Caco-2 (cell line): ENCODE measurements around the gene PDE1C. TPM values are rescaled to one million over a fixed set of nuclear protein-coding genes. Genes with fewer than 3 reads are reported as not detected.

ENCODE experiments used
- BruUV-seq: library from RNA; stranded (reverse); fragments of 400-500 nt; replicated peaks from 2 replicates; lab custom pipeline; 2021; lab: Mats Ljungman, UMichigan
- CTCF ChIA-PET: fragments of 300-600 bp; sonication (Branson Sonifier 250); formaldehyde crosslinking; loops from one replicate; lab custom pipeline; 2022; ENCODE audit warnings: antibody characterized with exemption; lab: Charles Lee
- POLR2A ChIA-PET: fragments of 300-600 bp; sonication (Branson Sonifier 250); formaldehyde crosslinking; loops from one replicate; lab custom pipeline; 2022; ENCODE audit warnings: antibody characterized with exemption; lab: Charles Lee
- DNase-seq, 2 experiments: peaks; one replicate each; pipeline versions ENCODE4 v3.0.0 to v3.0.0-alpha.2; 2020 to 2022
- H3K27me3 ChIP-seq: replicated peaks from 2 replicates; pipeline ENCODE4 v1.6.0; 2011; ENCODE audit warnings: low read length; ENCODE audit not compliant: control insufficient read depth, insufficient read depth
- H3K36me3 ChIP-seq: 2 replicates; pipeline ENCODE4 v1.5.1; 2011; ENCODE audit warnings: low read length; ENCODE audit not compliant: control insufficient read depth, insufficient read depth
- H3K4me1 ChIP-seq: fragments of 250-450 bp; sonication (Bioruptor Pico); 2 replicates; pipeline ENCODE4 v1.5.1; 2020; ENCODE audit warnings: mild to moderate bottlenecking
- H3K4me3 ChIP-seq: 2 replicates; pipeline ENCODE4 v1.5.1; 2011; ENCODE audit warnings: low read depth, mild to moderate bottlenecking, control low read depth, low read length
- H3K9me3 ChIP-seq: fragments of 250-450 bp; sonication (Bioruptor Pico); 2 replicates; pipeline ENCODE4 v1.5.1; 2020; ENCODE audit warnings: mild to moderate bottlenecking, moderate library complexity
- H3K27ac Mint-ChIP-seq: one replicate; pipeline ENCODE4 v1.8.0; 2022; ENCODE audit warnings: mixed read lengths; ENCODE audit not compliant: unreplicated experiment
- H3K27me3 Mint-ChIP-seq: one replicate; pipeline ENCODE4 v1.8.0; 2022; ENCODE audit warnings: mixed read lengths; ENCODE audit not compliant: insufficient read depth, unreplicated experiment
- H3K36me3 Mint-ChIP-seq: one replicate; pipeline ENCODE4 v1.8.0; 2022; ENCODE audit warnings: mild to moderate bottlenecking, mixed read lengths; ENCODE audit not compliant: insufficient read depth, unreplicated experiment
- H3K4me1 Mint-ChIP-seq: one replicate; pipeline ENCODE4 v1.8.0; 2022; ENCODE audit warnings: low read depth, mixed read lengths; ENCODE audit not compliant: unreplicated experiment
- H3K4me3 Mint-ChIP-seq: one replicate; pipeline ENCODE4 v1.8.0; 2022; ENCODE audit warnings: mild to moderate bottlenecking, moderate library complexity, mixed read lengths; ENCODE audit not compliant: unreplicated experiment
- H3K9me3 Mint-ChIP-seq: one replicate; pipeline ENCODE4 v1.8.0; 2022; ENCODE audit warnings: mixed read lengths; ENCODE audit not compliant: unreplicated experiment
- CTCF ChIP-seq, 2 experiments: fragments of 200-600 bp in 1 of 2; IDR thresholded peaks; 1 replicate in 1 of 2; 2 replicates in 1 of 2; pipeline versions ENCODE4 v1.5.1 to v1.8.0; 2011 to 2022; ENCODE audit warnings: antibody characterized with exemption in 1 of 2, control low read depth in 1 of 2, inconsistent platforms in 1 of 2, low read depth in 1 of 2, low read length in 1 of 2, mild to moderate bottlenecking in 1 of 2, moderate library complexity in 1 of 2; ENCODE audit not compliant: insufficient read depth in 1 of 2, severe bottlenecking in 1 of 2, unreplicated experiment in 1 of 2
- intact Hi-C: fragments of 100-400 bp; cut with micrococcal nuclease; formaldehyde crosslinking; loops from one replicate; pipeline ENCODE4 v1.10.0; 2022; ENCODE audit not compliant: unreplicated experiment
- total RNA-seq: library from RNA; stranded (reverse); gene quantifications from 2 replicates; pipeline ENCODE4 v1.2.3, GENCODE V29; 2022

PDE1C gene
- total RNA-seq, 1 experiment from 2014 or later: not detected

DNA sequence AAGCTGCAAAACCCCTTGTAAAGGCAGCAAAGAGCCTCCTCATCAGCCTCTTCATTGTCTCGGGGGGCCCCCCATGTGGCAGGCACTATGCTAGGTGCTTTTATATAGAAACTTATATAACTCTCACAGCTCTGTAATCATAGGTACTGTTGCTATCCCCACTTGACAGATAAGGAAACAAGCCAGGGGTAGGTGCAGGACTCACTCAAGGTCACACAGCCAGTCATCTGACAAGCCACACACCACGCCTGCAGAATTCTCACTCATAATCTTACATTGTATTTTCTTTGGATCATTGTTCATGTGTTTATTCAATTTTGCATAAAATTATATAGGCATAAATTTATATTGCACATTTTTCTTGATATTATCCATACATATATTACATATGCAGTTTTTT lies 217.7 kb downstream of the PDE1C start:
- H3K27me3 Mint-ChIP-seq: peaks cover 15% of the 10 kb centered on the region
- POLR2A ChIA-PET: no interaction called here
- no peaks in the 10 kb centered on the region for H3K27me3 ChIP-seq
- no peak overlapping the region for H3K4me3 Mint-ChIP-seq
- no peaks in the 10 kb centered on the region for H3K36me3 ChIP-seq
- H3K9me3 ChIP-seq: no peaks in the 10 kb centered on the region
- no peaks in the 10 kb centered on the region for H3K36me3 Mint-ChIP-seq
- no peak overlapping the region for H3K27ac Mint-ChIP-seq
- H3K4me3 ChIP-seq: no peak overlapping the region
- no peak for TF ChIP-seq CTCF (IDR thresholded peaks at IDR 0.05; ENCODE audit: insufficient read depth in 1 of 2, low read depth in 1 of 2, low read length in 1 of 2, severe bottlenecking in 1 of 2, unreplicated experiment in 1 of 2)
- H3K9me3 Mint-ChIP-seq: no peaks in the 10 kb centered on the region
- CTCF ChIA-PET: no interaction called here
- DNase-seq: no peak
- intact Hi-C loops: no loop called here
- no peaks in the 10 kb centered on the region for H3K4me1 ChIP-seq
- H3K4me1 Mint-ChIP-seq: no peaks in the 10 kb centered on the region
- no TSS peak for BruUV-seq

- Histone ChIP-seq H3K27me3 (no peaks in the 10 kb centered on the region), H3K9me3 (no peaks in the 10 kb centered on the region), H3K4me1 (no peaks in the 10 kb centered on the region), H3K4me3 (no peak overlapping the region), H3K36me3 (no peaks in the 10 kb centered on the region)
- Mint-ChIP-seq H3K27ac (no peak overlapping the region), H3K36me3 (no peaks in the 10 kb centered on the region), H3K4me1 (no peaks in the 10 kb centered on the region), H3K9me3 (no peaks in the 10 kb centered on the region), H3K4me3 (no peak overlapping the region), H3K27me3 (peaks cover 15% of the 10 kb centered on the region)
- CTCF ChIA-PET: no interaction called here
- no peak for DNase-seq
- POLR2A ChIA-PET: no interaction called here
- no TSS peak for BruUV-seq
- no peak for TF ChIP-seq CTCF (IDR thresholded peaks at IDR 0.05; ENCODE audit: insufficient read depth in 1 of 2, low read depth in 1 of 2, low read length in 1 of 2, severe bottlenecking in 1 of 2, unreplicated experiment in 1 of 2)
- intact Hi-C loops: no loop called here
These were observed 219.1 kb downstream of the PDE1C start for GRCh38 chr7:31851119-31851518.

DNA sequence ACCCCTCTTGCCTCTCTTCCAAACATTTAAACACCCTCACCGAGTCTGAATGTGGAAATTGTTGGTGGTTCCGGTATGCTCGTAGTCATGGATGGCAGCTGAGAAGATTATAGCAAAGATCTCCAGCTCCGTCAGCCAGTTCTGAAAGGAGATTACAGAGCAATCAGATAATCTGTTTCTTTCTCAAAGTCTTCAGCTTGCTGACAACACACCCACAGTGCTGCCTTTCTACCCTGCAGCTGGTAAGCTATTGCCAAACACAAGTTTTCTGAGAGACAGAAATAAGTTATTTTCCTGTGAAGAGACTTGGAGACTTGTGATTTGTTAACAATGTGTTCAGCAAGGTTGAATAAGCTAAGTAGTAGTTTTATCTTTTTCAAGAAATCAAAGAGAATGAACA lies 219.6 kb downstream of the PDE1C start:
- no peaks in the 10 kb centered on the region for H3K36me3 ChIP-seq
- no peaks in the 10 kb centered on the region for H3K36me3 Mint-ChIP-seq
- H3K27me3 Mint-ChIP-seq: peaks cover 15% of the 10 kb centered on the region
- POLR2A ChIA-PET: no interaction called here
- H3K4me1 ChIP-seq: no peaks in the 10 kb centered on the region
- BruUV-seq: no TSS peak
- H3K27me3 ChIP-seq: no peaks in the 10 kb centered on the region
- CTCF ChIA-PET: no interaction called here
- intact Hi-C loops: no loop called here
- no peaks in the 10 kb centered on the region for H3K9me3 Mint-ChIP-seq
- H3K9me3 ChIP-seq: no peaks in the 10 kb centered on the region
- H3K27ac Mint-ChIP-seq: no peak overlapping the region
- no peaks in the 10 kb centered on the region for H3K4me1 Mint-ChIP-seq
- no peak for DNase-seq
- no peak overlapping the region for H3K4me3 ChIP-seq
- no peak overlapping the region for H3K4me3 Mint-ChIP-seq
- no peak for TF ChIP-seq CTCF (IDR thresholded peaks at IDR 0.05; ENCODE audit: insufficient read depth in 1 of 2, low read depth in 1 of 2, low read length in 1 of 2, severe bottlenecking in 1 of 2, unreplicated experiment in 1 of 2)
